Neural crest cell (in vitro differentiated cells): ENCODE results near the gene MFSD2B. TPM values are rescaled to one million over a fixed set of nuclear protein-coding genes. Genes with fewer than 3 reads are reported as not detected.
A peak's percentile ranks its signal among the peaks of the same experiment; 100 is the strongest.

Source experiments
- DNase-seq: peaks from one replicate; pipeline ENCODE4 v3.0.0; 2021; ENCODE audit warnings: low read depth, mixed read lengths, low spot score
- H3K27ac Mint-ChIP-seq: one replicate; pipeline ENCODE4 v1.8.0; 2021; ENCODE audit warnings: mild to moderate bottlenecking, mixed read lengths; ENCODE audit not compliant: unreplicated experiment
- H3K27me3 Mint-ChIP-seq: 2 replicates; pipeline ENCODE4 v1.8.0; 2021; ENCODE audit warnings: low read depth, mild to moderate bottlenecking, mixed read lengths
- H3K36me3 Mint-ChIP-seq: 2 replicates; pipeline ENCODE4 v1.8.0; 2021; ENCODE audit warnings: low read depth, mild to moderate bottlenecking, mixed read lengths
- H3K4me1 Mint-ChIP-seq: 2 replicates; pipeline ENCODE4 v1.8.0; 2021; ENCODE audit warnings: mixed read lengths
- H3K4me3 Mint-ChIP-seq: one replicate; pipeline ENCODE4 v1.8.0; 2021; ENCODE audit warnings: mild to moderate bottlenecking, mixed read lengths
- H3K9me3 Mint-ChIP-seq: 2 replicates; pipeline ENCODE4 v1.8.0; 2021; ENCODE audit warnings: mixed read lengths
- total RNA-seq: library from RNA; stranded (reverse); gene quantifications from 2 replicates; pipeline ENCODE4 v1.2.1, GENCODE V29; 2021
- TF ChIP-seq, protein P1 (sequence below): fragments of 200-600 bp; sonication (generic); conservative IDR thresholded peaks from 2 replicates; pipeline ENCODE4 v1.5.0; 2021; ENCODE audit warnings: antibody characterized with exemption, mild to moderate bottlenecking

The MFSD2B gene
- total RNA-seq, 1 donor from 2014 or later, result 0.47 TPM

DNA sequence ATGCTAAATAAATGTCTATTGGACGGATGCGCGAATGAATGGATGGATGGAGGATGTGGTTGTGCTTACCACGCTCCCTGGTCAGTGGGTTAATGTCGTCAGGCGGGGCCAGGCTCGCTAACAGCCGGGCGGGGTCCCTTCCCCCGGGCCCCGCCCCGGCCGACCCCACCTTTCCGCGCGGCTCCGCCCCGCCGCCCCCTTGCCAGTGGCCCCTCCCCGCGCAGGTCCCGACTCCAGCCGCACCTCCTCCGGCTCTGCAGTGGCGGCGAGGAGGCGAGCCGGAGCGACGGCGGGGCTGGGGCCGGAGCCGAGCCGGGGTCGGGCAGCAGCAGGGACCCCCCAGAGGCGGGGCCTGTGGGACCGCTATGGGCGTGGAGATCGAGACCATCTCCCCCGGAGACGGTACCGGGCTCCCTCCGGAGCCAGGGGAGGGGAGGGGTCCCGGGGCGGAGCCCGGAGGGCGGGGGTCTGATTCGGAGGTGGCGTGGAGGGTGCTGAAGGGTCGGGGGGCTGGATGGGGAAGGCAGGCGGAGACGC, 39.7 kb downstream of the MFSD2B start, which contains the start of gene FKBP1B:
TSS of gene FKBP1B (plus strand) at position 257 of the 537 bp plus-strand sequence. CDS start at position 366, 109 bp downstream.
- Mint-ChIP-seq H3K27ac (no peak within 1 kb of the TSS), H3K27me3 (no peaks in the 10 kb centered on the region), H3K9me3 (no peaks in the 10 kb centered on the region), H3K4me3 (no peak within 1 kb of the TSS), H3K4me1 (peaks cover 26% of the 10 kb centered on the region), H3K36me3 (no peaks in the 10 kb centered on the region)
- peak; percentile 73 for DNase-seq
- TF ChIP-seq, protein P1, sequence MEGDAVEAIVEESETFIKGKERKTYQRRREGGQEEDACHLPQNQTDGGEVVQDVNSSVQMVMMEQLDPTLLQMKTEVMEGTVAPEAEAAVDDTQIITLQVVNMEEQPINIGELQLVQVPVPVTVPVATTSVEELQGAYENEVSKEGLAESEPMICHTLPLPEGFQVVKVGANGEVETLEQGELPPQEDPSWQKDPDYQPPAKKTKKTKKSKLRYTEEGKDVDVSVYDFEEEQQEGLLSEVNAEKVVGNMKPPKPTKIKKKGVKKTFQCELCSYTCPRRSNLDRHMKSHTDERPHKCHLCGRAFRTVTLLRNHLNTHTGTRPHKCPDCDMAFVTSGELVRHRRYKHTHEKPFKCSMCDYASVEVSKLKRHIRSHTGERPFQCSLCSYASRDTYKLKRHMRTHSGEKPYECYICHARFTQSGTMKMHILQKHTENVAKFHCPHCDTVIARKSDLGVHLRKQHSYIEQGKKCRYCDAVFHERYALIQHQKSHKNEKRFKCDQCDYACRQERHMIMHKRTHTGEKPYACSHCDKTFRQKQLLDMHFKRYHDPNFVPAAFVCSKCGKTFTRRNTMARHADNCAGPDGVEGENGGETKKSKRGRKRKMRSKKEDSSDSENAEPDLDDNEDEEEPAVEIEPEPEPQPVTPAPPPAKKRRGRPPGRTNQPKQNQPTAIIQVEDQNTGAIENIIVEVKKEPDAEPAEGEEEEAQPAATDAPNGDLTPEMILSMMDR, result no peak

DNA sequence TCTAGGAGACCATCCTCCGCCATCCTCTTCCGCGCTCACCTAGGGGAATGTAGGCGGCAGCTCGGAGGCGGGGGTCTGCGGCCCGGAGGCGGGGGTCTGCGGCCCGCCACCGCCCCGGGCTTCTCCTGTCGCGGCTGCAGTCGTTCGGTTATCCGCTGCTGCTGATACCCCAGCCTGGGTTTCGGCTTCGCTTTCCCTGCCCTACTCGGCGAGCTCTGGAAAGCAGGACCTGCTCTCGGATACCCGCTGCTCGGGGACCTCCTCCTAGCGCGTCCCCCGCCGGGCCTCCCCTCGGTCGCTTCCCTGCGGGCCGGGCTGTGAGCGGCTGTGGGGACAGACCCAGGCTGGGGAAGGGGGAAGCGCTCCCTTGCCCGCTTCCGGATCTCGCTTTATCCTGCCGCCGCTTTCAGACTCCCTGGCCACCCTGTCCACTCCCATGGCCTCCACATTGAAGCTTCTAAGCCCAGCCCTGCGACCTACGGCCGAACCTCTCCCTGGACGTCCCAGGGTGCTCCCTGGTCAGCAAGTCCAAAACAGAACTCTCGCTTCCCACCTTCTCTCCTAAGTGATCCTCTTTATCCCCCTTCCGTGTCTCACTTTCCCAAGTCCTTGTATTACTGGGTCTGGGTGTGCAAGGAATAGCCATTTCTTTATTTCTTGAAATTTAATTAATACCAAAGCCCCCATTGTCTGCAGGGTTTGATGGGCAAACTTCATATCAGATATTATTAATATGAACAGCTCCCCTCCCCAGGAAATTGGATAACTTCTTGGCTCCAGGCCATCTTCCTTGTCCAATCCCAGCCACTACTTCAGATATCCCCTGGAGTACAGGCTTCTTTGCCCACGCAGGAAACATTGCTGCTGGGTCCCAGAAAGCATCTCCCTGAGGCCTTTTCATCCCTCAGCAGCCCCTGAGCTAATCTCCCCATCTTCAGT, 40.4 kb downstream of the MFSD2B start:
- Mint-ChIP-seq H3K4me1 (peaks cover 20% of the 10 kb centered on the region), H3K27me3 (no peaks in the 10 kb centered on the region), H3K9me3 (no peaks in the 10 kb centered on the region), H3K4me3 (no peak overlapping the region), H3K27ac (no peak overlapping the region), H3K36me3 (no peaks in the 10 kb centered on the region)
- TF ChIP-seq, protein P1, result no peak
- peak; percentile 36 for DNase-seq

DNA sequence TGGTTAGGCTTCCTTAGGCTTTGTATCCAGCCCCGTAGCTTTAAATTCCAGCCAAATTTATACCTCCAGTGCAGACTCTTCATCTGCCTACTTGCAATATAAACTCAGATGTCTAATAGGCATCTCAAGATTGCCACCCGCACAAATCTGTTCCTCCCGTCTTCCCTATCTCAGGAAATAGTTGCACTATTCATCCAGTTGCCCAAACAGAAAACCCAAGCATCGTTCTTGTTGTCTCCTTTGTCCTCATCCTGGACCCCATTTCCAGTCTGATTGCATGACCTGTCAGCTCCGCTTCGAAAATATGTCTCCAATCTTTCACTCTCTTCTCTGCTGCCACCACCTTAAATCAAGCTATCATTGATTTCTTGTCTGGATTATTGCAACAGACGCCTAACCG, 41.9 kb downstream of the MFSD2B start:
- no peaks in the 10 kb centered on the region for H3K27me3 Mint-ChIP-seq
- no peaks in the 10 kb centered on the region for H3K9me3 Mint-ChIP-seq
- no peak overlapping the region for H3K4me3 Mint-ChIP-seq
- H3K36me3 Mint-ChIP-seq, result no peaks in the 10 kb centered on the region
- peaks cover 11% of the 10 kb centered on the region for H3K4me1 Mint-ChIP-seq
- no peak for DNase-seq
- TF ChIP-seq, protein P1, result no peak
- no peak overlapping the region for H3K27ac Mint-ChIP-seq

DNA sequence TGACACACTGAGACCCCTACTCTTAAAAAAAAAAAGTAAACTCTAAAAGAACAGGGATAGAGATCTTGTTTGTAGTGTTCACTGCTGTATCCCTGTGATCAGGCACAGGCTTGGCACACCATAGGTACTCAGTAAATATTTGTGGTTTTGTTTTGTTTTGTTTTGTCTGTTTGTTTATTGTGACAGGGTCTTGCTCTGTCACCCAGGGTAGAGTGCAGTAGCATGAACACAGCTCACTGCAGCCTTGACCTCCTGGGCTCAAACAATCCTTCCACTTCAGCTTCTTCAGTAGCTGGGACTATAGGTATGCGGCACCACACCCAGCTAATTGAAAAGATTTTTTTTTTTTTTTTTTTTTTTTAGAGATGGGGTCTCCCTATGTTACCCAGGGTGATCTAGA, 43.1 kb downstream of the MFSD2B start:
- TF ChIP-seq, protein P1, result no peak
- H3K4me3 Mint-ChIP-seq, result no peak overlapping the region
- no peaks in the 10 kb centered on the region for H3K36me3 Mint-ChIP-seq
- DNase-seq, result no peak
- no peak overlapping the region for H3K27ac Mint-ChIP-seq
- H3K9me3 Mint-ChIP-seq, result no peaks in the 10 kb centered on the region
- H3K4me1 Mint-ChIP-seq, result no peaks in the 10 kb centered on the region
- H3K27me3 Mint-ChIP-seq, result no peaks in the 10 kb centered on the region

DNA sequence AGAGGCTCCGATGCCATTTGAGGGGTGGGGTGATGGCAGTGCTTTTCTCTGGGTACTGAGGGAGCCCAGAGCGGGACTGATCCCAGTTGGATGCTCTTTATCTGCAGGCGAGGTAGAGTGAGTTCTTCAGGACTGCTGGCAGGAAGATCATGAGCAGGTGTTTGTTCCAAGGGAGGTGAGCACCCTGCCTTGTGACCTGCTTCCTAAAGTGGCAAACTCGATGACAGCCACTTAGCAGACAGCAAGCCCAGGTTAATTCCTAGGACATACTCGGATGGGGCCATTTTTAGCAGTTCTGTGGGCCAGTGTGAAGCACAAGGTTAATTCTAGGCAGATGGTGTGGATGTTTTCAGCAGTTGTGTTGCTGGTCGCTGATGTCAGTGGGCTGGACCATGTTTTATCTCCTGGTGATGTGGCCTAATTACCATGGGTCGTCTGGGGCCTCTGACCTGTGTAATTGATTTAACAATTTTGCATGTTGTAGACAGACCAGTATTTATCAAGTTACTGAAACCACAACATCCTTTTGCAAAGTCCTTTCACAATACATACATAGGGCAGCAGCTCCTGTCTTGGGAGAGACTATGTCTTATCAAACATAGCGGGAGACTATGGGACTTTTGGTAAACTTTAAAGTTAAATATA, 44.6 kb downstream of the MFSD2B start:
- H3K4me3 Mint-ChIP-seq, result no peak overlapping the region
- DNase-seq, result no peak
- H3K4me1 Mint-ChIP-seq, result no peaks in the 10 kb centered on the region
- TF ChIP-seq, protein P1, result no peak
- no peak overlapping the region for H3K27ac Mint-ChIP-seq
- H3K36me3 Mint-ChIP-seq, result no peaks in the 10 kb centered on the region
- H3K9me3 Mint-ChIP-seq, result no peaks in the 10 kb centered on the region
- H3K27me3 Mint-ChIP-seq, result no peaks in the 10 kb centered on the region
